ENCODE measurements around the gene ACSL6. TPM values are rescaled to one million over a fixed set of nuclear protein-coding genes. Genes with fewer than 3 reads are reported as not detected.

Gene ACSL6
- total RNA-seq, 1 donor from 2014 or later, result 0.20 TPM

DNA sequence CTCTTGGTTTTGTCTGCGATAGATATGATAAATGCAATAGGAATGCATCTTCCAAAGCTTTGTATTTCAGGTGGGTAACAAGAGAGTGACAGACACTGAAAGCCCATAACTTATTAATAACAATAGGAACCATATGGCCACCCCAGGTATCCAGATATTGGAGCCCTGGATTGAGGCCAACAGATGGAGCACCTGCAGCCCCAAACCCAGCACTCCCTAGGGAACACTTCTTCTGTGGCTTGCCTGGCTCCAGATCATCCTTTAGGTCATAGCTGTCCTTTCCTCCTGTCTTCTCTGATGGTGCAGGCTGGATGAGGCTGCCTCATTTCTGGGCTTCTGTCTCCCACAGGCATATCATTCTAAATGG lies 44.0 kb upstream of the ACSL6 start:
- Mint-ChIP-seq H3K9me3 (no peaks in the 10 kb centered on the region), H3K36me3 (ENCODE audit: low read depth) (no peaks in the 10 kb centered on the region), H3K4me1 (no peaks in the 10 kb centered on the region), H3K27me3 (peaks cover 7% of the 10 kb centered on the region), H3K4me3 (no peak overlapping the region), H3K27ac (no peak overlapping the region)
- POLR2A ChIA-PET, result no interaction called here
- intact Hi-C loops (cut with micrococcal nuclease), result no loop called here
- no peak for TF ChIP-seq CTCF (IDR thresholded peaks at IDR 0.05)
- CTCF ChIA-PET, result no interaction called here
- ATAC-seq (ENCODE audit: low read depth) (no peak), DNase-seq (no peak)

- H3K27me3 Mint-ChIP-seq, result peaks cover 7% of the 10 kb centered on the region
- H3K9me3 Mint-ChIP-seq, result no peaks in the 10 kb centered on the region
- DNase-seq, result no peak
- no peak overlapping the region for H3K27ac Mint-ChIP-seq
- intact Hi-C loops (cut with micrococcal nuclease), result no loop called here
- ATAC-seq (ENCODE audit: low read depth), result no peak
- ChIA-PET CTCF (no interaction called here), POLR2A (no interaction called here)
- no peaks in the 10 kb centered on the region for H3K4me1 Mint-ChIP-seq
- no peak overlapping the region for H3K4me3 Mint-ChIP-seq
- no peak for TF ChIP-seq CTCF (IDR thresholded peaks at IDR 0.05)
- H3K36me3 Mint-ChIP-seq (ENCODE audit: low read depth), result no peaks in the 10 kb centered on the region
Observed at GRCh38 chr5:132054697-132055440, 43.4 kb upstream of the ACSL6 start.

GRCh38 chr5:132054031-132054696 lies 42.7 kb upstream of the ACSL6 start:
- ATAC-seq (ENCODE audit: low read depth), result no peak
- H3K4me3 Mint-ChIP-seq, result no peak overlapping the region
- DNase-seq, result no peak
- POLR2A ChIA-PET, result no interaction called here
- no peaks in the 10 kb centered on the region for H3K4me1 Mint-ChIP-seq
- TF ChIP-seq CTCF (IDR thresholded peaks at IDR 0.05), result no peak
- no peak overlapping the region for H3K27ac Mint-ChIP-seq
- H3K9me3 Mint-ChIP-seq, result no peaks in the 10 kb centered on the region
- peaks cover 7% of the 10 kb centered on the region for H3K27me3 Mint-ChIP-seq
- intact Hi-C loops (cut with micrococcal nuclease), result no loop called here
- CTCF ChIA-PET, result no interaction called here
- H3K36me3 Mint-ChIP-seq (ENCODE audit: low read depth), result no peaks in the 10 kb centered on the region

DNA sequence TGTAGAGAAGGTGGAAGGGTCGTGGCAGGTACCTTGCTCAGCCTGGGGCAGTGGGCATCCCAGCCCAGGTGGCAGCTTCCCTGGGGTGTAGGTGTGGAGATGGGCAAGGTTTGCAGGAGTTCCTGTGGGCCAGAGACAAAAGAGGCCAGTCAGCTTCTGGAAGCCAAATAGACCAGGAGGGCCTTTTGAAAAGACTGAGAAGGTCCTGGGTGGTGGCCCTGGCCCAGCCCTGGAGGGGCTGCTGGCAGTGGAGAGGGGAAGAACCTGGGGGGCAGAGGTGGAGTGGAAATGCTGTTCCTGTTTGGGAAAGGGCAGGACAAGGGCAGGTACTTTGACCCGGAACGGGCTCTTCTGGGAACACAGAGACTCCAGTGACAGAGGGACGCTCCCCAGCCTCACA lies 42.0 kb upstream of the ACSL6 start:
- no peaks in the 10 kb centered on the region for H3K36me3 Mint-ChIP-seq (ENCODE audit: low read depth)
- no peaks in the 10 kb centered on the region for H3K4me1 Mint-ChIP-seq
- DNase-seq (no peak), ATAC-seq (ENCODE audit: low read depth) (no peak)
- intact Hi-C loops (cut with micrococcal nuclease), result no loop called here
- H3K4me3 Mint-ChIP-seq, result no peak overlapping the region
- TF ChIP-seq CTCF (IDR thresholded peaks at IDR 0.05), result no peak
- ChIA-PET CTCF (interaction anchor here (1.0 kb wide), 1 partner anchor 10 kb away, joined by 3 read pairs; no protein-coding TSS in a partner anchor), POLR2A (no interaction called here)
- H3K9me3 Mint-ChIP-seq, result no peaks in the 10 kb centered on the region
- peaks cover 7% of the 10 kb centered on the region for H3K27me3 Mint-ChIP-seq
- no peak overlapping the region for H3K27ac Mint-ChIP-seq

DNA sequence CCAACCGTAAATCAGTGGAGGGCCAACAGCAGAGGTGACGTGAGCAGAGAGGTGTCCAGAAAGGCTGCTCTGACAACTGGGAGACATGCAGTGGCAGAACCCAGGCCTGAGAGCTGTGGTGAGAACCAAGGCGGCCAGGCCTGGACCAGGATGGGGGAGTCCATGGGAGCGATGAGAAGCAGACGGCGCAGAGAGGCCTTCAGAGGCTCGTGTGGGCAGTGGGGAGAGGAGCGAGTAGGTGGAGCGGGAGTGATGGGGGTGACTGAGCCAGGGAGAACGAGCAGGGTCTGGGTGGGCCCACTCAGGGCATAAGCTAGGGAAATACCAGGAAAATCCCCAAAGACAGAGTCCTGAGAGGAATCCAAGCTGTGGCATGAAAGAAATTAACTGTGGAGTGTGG lies 41.1 kb upstream of the ACSL6 start:
- no peaks in the 10 kb centered on the region for H3K9me3 Mint-ChIP-seq
- no peak for TF ChIP-seq CTCF (IDR thresholded peaks at IDR 0.05)
- no peak for DNase-seq
- intact Hi-C loops (cut with micrococcal nuclease), result no loop called here
- ChIA-PET CTCF (interaction anchor here (1.0 kb wide), 1 partner anchor 11 kb away, joined by 3 read pairs; no protein-coding TSS in a partner anchor), POLR2A (no interaction called here)
- no peak overlapping the region for H3K4me3 Mint-ChIP-seq
- no peak for ATAC-seq (ENCODE audit: low read depth)
- peaks cover 7% of the 10 kb centered on the region for H3K27me3 Mint-ChIP-seq
- no peaks in the 10 kb centered on the region for H3K36me3 Mint-ChIP-seq (ENCODE audit: low read depth)
- H3K4me1 Mint-ChIP-seq, result no peaks in the 10 kb centered on the region
- no peak overlapping the region for H3K27ac Mint-ChIP-seq
